GM12865 (cell line): ENCODE measurements around the gene SCN2B.

ENCODE experiments used
- DNase-seq: peaks from one replicate; pipeline ENCODE4 v3.0.0; 2010; ENCODE audit warnings: low read depth
- H3K4me3 ChIP-seq: 2 replicates; pipeline ENCODE4 v1.5.1; 2011; ENCODE audit warnings: mild to moderate bottlenecking, low read depth, low read length, control low read depth
- TF ChIP-seq, protein P1 (sequence below): IDR thresholded peaks from 2 replicates; pipeline ENCODE4 v1.5.1; 2011; ENCODE audit warnings: low read length, control low read depth, low read depth, inconsistent platforms; ENCODE audit not compliant: insufficient read depth; ENCODE audit errors: missing control alignments

SCN2B gene

DNA sequence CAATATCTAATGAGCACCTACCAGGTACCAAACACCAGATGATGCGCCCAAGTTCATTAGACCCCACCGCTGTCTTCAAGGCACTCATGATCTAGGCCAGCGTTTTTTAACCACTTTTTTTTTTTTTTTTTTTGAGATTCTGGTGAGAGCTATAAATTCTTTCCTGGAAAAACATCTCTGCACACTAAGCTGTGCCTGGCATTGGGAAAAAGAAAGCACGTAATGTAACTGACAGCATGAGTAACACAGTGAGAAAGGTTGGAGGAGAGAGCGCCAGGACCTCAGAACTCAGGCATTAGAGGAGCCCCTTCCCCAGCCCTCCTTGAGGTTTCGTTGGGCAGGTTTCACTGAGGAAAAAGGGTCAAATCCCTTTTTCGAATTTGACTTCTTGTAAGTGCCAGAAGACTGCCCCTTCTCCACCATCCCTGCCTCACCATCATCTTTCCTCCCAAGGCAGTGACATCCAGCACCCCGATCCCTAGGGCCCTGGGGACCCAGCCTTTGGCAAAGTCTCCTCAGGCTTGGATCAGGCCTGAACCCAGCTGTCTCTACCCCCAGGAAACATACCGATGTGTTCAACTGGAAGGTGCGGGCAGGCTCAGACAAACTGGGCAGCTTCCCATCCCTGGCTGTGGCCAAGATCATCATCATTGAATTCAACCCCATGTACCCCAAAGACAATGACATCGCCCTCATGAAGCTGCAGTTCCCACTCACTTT, 63.6 kb downstream of the SCN2B start:
- DNase-seq = no peak
- TF ChIP-seq, protein P1, sequence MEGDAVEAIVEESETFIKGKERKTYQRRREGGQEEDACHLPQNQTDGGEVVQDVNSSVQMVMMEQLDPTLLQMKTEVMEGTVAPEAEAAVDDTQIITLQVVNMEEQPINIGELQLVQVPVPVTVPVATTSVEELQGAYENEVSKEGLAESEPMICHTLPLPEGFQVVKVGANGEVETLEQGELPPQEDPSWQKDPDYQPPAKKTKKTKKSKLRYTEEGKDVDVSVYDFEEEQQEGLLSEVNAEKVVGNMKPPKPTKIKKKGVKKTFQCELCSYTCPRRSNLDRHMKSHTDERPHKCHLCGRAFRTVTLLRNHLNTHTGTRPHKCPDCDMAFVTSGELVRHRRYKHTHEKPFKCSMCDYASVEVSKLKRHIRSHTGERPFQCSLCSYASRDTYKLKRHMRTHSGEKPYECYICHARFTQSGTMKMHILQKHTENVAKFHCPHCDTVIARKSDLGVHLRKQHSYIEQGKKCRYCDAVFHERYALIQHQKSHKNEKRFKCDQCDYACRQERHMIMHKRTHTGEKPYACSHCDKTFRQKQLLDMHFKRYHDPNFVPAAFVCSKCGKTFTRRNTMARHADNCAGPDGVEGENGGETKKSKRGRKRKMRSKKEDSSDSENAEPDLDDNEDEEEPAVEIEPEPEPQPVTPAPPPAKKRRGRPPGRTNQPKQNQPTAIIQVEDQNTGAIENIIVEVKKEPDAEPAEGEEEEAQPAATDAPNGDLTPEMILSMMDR = no peak

More for the DNA sequence above, 63.6 kb downstream of the SCN2B start:
- H3K4me3 ChIP-seq = no peak overlapping the region
